ENCODE measurements around the gene LSG1.
"Not testable (repeated sequence)": the region's sequence is repeated elsewhere in the genome, so short reads cannot be mapped to it uniquely, and the experiment has no call there.

Gene LSG1

GRCh38 chr3:194647747-194648146 is 24.2 kb downstream of the LSG1 start:
- no peak for DNase-seq

DNA sequence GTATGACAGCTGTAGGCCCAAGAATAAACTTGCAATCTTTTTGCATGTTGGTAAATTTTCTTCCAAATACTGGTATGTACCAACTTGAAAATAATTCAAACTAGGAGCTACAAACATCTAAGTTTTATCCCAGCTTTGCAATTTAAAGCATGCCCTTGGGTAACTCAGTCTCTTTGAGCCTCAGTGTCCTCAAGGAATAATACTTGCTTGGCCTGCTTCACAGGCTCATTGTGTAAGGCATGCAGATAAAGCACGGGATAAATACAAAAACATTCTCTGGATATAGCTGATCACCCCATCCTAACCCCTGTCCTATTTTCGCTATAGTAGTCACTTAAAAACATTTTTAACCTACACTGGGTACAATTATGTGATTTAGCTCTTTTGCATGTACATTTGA is 29.2 kb downstream of the LSG1 start:
- DNase-seq: no peak

DNA sequence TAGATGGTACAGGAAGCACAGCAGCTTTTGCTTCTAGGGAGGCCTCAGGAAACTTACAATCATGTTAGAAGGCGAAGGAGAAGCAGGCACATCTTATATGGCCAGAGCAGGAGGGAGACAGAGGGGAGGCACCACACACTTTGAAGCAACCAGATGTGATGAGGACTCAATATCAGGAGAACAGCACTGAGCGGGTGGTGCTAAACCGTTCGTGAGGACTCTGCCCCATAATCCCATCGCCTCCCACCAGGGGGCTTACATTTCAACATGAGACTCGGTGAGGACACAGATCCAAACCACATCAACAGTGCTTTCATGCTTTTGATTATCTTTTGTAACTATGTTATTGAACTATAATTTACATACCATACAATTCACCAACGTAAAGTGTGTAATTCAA is 31.2 kb downstream of the LSG1 start:
- DNase-seq: no peak

DNA sequence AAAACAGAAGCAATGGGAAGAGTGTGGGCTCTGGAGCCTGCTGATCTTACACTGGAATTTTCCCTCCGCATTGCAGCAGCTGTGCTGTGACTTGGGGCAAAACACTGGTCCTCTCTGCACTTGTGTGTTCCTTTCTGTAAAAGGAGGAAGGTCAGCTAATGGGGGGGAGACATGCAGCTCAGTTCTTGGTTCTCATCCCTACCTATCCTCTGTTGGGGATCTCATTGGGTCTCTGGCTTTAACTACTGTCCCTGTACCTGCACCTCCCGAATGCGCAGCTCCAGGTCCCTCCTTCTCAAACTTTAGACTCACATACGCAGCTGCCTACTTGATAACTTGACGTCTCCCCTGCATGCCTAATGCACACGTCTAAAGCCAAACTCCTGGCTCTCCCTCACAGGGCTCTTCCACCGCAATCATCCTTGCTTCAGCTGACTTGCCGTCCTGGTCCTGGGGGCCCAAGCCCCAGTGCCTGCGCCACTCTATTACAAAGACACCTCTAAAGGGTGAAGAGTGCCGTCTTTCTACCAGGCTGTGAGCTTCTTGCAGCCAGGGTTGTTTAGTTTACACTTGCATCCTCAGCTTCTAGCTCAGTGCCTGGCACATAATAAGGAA is 32.9 kb downstream of the LSG1 start:
- DNase-seq: no peak

- DNase-seq: no peak
Observed at GRCh38 chr3:194637541-194638400, 34.2 kb downstream of the LSG1 start.

DNA sequence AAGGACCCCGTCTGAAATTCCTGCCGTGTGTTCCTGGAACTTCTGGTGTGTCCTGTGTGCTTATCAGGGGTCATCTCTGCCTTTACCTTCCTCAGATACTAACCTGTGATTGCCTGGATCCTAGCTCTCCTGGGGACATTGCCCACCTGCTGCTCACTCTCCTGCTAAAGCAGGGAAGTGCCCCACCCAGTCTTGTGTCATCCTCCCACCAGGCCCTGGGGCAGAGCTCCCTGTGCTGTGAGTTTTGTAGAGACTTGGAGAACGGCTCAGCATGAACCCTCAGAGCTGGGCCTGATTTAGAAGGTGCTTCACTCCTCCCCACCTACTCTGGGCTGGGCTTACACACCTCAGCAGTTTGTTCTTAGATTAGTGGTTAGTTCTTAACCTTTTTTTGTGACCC is 34.9 kb downstream of the LSG1 start:
- DNase-seq: no peak

DNA sequence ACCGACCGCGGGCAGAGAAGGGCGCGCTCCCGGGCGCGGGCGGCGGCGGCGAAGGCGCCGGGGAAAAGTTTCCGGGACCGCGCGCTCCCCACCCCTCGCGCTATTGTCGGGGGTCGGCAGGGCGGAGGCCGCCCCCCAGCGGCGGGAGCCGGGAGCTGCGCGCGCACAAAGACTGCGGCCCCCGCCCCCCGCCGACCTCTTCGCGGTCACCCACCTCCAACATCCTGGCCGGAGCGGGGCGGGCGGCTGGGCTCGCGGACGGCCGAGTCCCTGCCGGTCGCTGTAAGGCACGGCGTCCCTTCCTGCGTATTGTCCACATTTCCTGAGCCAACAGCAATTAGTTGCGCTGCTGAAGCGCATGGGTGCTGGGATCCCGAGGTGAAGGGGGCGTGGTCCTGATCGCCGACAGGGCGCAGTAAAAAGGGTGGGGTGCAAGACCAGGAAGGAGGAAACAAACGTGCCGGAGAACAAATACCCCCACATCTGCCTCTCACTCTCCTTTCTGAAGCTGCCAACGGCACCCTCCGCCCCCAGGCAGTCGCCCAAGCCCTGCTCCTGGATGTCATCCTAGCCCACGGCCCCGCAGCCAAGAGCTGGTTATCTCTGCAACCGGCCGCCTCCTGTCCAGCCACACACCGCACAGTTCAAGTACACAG is 38.5 kb downstream of the LSG1 start, which contains the start of gene TMEM44:
TMEM44 (minus strand) TSS at position 71 of the 656 bp plus-strand sequence. CDS start 204 bp downstream, outside the sequence.
- DNase-seq: peak; percentile 50

- DNase-seq: no peak
Observed at GRCh38 chr3:194632809-194633348, 39.1 kb downstream of the LSG1 start.

DNA sequence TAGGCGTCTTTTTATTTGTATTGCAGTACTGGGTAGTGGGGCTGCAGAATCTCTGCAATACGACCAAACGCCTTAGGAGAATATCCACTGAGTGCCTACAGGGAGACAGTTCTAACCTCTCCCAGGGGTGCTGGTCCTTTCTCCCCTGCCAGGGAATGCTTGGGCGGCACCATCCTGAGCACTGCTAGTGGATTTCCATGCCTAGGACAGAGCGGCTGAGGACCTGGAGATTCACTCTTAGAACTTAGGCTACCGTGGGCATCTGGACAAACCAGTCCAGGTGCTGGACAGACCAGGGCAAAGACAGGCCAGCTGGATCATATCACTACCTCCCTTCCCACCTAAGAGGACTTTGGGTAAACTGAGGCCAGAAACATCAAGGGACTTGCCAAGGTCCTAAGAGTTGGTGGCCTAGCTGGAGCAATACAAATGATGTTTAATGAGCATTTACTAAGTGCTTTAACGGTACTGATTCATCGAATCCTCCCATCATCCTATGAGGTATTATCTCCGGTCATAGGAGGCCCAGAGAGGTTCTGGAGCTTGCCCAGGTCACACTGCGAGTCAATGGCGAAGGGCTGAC is 39.7 kb downstream of the LSG1 start:
- no peak for DNase-seq

DNA sequence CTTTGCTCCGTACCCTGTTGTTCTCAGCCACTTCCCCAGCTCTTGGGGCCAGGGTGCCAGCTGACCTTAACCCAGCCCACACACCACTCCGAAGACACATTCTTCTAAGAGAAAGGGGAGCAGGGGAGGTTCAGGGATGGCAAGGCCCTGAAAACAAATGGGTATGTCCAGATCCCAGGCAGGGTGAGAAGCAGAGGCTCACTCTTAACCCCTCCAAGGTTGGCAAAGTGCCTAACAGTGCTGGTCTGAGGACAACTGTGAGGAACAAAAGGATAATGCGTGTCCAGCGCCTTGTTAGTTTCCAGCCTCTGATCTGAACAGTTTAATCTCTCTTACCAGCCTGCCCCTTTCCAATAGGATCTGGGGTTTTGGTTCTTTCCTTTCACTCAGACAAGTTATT is 40.3 kb downstream of the LSG1 start:
- DNase-seq: no peak

DNA sequence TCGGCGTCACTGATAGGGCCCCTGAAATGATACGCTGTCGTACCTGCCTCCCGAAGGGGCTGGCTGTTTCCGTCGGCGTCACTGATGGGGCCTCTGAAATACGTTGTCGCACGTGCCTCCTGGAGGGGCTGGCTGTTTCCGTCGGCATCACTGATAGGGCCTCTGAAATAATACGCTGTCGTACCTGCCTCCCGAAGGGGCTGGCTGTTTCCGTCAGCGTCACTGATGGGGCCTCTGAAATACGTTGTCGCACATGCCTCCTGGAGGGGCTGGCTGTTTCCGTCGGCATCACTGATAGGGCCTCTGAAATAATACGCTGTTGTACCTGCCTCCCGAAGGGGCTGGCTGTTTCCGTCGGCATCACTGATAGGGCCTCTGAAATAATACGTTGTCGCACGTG is 41.3 kb downstream of the LSG1 start:
- DNase-seq: not testable (repeated sequence)

DNA sequence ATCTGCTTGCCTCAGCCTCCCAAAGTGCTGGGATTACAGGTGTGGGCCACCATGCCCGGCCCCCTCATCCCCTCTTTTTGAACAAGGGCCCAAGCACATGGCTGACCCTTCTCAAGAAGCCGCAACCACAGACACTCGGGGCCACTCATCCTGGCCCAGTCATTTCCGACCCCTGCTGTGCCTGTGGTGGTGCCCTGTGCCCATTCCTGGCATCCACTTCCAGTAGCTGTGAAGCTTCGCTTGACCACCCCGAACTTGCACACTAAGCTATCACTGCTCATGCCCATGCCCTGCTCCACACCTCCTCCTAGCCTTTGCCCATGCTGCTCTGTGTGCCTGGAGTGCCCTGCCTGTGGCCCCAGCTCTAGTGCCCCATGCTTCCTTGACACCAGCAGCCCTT is 47.0 kb downstream of the LSG1 start:
- DNase-seq: no peak

DNA sequence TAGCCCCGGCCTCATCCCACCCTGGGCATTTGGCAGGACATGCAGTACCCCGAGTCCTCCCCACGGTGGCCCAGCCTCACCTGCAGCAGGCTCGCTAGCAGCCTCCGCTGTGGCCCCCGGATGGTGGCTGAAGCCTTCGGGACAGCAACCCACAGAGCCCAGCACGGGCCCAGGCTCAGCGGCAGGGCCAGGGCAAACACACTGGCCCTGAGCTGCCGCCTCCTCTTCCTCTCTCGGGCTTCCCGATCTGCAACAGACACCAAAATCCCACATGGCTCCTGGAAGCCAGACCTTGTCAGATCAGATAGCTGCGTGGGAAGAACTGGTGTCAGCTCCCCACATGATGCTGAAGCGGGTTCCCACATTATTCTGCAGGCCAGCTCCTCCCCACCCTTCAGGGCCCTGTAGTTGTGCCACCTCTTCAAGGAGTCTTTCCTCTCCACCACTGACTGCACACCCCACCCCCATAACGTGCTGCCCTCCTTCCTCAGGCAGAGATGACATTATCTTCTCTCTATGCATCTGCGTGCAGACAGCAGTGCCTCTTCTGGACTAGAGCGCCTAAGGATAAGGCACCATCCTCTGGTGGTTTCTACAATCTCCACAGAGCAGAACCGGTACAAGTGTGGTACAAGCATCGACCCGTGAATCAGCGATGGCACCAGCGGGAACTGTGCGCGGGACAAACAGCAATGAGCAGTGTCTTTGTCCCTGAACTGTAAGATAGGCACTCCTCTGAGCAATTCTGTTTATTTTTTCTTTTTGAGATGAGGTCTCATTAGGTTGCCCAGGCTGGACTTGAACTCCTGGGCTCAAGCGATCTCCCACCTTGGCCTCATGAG is 48.3 kb downstream of the LSG1 start:
- no peak for DNase-seq

DNA sequence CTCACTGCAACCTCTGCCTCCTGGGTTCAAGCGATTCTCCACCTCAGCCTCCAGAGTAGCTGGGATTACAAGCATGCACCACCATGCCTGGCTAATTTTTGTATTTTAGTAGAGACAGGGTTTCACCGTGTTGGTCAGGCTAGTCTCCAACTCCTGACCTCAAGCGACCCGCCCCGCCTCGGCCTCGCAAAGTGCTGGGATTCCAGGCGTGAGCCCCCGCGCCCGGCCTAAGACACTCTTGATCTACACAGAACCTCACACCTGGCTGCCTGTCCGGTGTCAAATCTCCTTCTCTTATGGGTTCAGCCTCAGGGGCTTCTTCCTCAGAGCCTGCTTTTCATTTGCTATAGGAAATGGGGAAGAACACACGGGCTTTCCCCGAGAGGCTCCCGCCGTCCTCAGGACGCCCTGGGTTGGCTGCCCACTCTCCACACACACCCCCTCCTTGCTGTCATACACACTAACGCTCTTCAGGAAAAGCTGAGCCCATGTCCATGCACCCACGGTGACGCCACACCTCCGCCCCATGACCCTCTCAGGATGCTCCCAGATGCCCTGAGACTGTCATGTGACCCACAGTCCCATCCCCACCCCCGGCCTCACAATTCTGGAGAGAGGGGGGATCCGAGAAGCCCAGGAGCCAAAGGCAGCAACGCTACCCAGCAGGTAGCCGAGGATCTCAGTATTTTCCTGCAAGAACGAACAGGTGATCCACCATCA is 49.2 kb downstream of the LSG1 start:
- DNase-seq: no peak

DNA sequence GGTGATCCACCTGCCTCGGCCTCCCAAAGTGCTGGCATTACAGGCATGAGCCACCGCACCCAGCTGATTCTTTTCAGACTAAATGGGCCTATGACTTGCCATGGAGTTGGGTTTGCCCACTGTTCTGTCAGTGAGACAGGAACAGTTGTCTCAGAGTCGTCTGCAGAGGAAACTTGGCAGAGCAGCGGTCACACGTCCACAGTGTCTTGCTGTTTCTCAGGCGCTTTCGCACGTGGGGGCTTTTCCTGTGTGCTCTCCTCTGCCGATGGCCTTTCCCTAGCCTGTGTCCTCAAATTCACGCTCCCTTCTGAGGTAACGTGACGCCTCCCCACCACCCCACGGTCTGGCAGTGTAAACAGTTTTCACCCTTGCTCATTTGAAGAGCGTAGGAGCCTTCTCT is 50.0 kb downstream of the LSG1 start:
- no peak for DNase-seq

DNA sequence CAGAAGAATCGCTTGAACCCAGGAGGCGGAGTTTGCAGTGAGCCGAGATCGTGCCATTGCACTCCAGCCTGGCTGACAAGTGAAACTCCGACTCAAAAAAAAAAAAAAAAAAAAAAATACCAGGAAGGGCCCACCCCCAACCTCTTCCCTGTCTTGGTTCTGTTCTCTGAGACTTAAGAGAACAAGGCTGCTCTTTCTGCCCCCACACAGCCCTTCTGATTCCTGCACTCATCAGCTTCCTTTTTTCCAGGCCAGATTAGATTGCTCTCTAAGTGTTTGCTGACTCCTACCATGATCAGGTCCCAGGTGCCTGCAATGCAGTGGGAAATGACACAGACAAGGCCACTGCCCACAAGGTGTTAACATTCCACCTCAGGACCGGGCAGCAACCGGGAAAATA is 51.8 kb downstream of the LSG1 start:
- DNase-seq: no peak

GRCh38 chr3:194619741-194620140 is 52.2 kb downstream of the LSG1 start:
- no peak for DNase-seq

DNA sequence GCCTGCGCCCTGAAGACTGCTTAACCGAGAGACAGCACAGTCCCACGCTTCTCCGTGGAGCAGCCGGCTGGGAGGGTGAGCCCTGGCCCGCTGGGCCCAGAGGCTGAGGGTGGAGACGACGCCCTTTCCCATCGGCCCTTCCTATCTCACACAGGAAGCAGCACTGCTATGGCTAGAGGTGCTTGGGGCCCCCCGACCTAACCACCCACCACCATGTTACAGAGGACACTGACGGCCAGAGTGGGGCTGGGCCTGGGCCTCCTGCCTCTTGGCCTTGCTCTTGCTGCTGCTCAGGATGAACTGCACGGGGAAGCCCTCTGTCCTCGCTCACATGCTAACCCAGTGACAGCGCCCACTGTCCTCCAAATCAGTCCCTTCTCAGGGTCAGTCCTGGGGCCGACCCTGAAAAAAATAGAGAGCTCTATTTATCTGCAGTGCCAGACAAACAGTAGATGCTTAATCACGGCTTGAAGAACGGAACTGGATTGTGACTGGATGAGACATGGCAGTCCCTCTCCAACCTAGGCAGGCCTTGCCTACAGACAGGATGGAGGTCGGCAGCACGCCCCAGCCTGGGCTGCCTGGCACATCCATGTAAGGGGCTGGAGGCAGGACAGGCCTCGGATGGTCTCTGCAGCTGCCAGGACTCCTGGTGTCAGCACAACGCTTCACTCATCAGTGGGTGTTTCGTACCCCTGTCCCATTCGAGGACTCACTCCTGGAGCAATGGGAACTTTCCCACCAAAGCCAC is 53.0 kb downstream of the LSG1 start:
- DNase-seq: no peak

DNA sequence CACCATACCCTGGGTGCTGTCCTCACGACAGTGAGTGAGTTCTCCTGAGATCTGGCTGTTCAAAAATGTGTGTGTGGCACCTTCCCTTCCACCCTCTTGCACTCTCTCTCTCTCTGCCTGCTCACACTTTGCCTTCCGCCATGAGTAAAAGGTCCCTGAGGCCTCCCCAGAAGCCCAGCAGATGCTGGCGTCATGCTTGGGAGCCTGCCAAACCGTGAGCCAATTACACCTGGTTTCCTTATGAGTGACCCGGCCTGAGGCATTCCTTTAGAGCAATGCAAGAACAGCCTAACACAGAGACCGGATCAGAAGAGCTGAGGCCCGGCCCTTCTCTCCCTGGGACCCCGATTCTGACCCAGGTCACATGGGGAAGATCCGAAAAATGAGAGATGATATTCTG is 54.2 kb downstream of the LSG1 start:
- DNase-seq: no peak

- no peak for DNase-seq
Observed at GRCh38 chr3:194617143-194617671, 54.8 kb downstream of the LSG1 start.

GRCh38 chr3:194615226-194615625 is 56.8 kb downstream of the LSG1 start:
- DNase-seq: no peak
